Cerebellar nuclear complex (tissue), 1 donor: ENCODE data around the gene CD226.
"Not testable (repeated sequence)": the region's sequence is repeated elsewhere in the genome, so short reads cannot be mapped to it uniquely, and the experiment has no call there.

Source experiments
- DNase-seq, 2 experiments: peaks; one replicate each; lab custom pipeline; 2025; lab: John Stamatoyannopoulos, UW

CD226 gene

GRCh38 chr18:69956665-69957620 lies 9.3 kb upstream of the CD226 start:
- no peak for DNase-seq

- no peak for DNase-seq
These were observed 8.4 kb upstream of the CD226 start for GRCh38 chr18:69956057-69956456.

- no peak for DNase-seq
These were observed 7.2 kb upstream of the CD226 start for GRCh38 chr18:69954719-69955480.

- no peak for DNase-seq
These were observed 5.5 kb upstream of the CD226 start for GRCh38 chr18:69953191-69953590.

GRCh38 chr18:69951182-69951581 lies 3.5 kb upstream of the CD226 start:
- DNase-seq = no peak

GRCh38 chr18:69949538-69949936 lies 1.9 kb upstream of the CD226 start:
- no peak for DNase-seq

GRCh38 chr18:69948919-69949537 lies 1.4 kb upstream of the CD226 start:
- DNase-seq = no peak

GRCh38 chr18:69948256-69948655 lies 583 bp upstream of the CD226 start:
- DNase-seq = no peak

- DNase-seq = no peak
These were observed 991 bp downstream of the CD226 start for GRCh38 chr18:69946608-69947155.

GRCh38 chr18:69945220-69946114 lies 2.2 kb downstream of the CD226 start:
- no peak for DNase-seq

- DNase-seq = no peak
These were observed 3.2 kb downstream of the CD226 start for GRCh38 chr18:69944436-69944835.

- DNase-seq = no peak
These were observed 4.7 kb downstream of the CD226 start for GRCh38 chr18:69943021-69943420.

GRCh38 chr18:69941183-69941582 lies 6.5 kb downstream of the CD226 start:
- no peak for DNase-seq

GRCh38 chr18:69939812-69940211 lies 7.9 kb downstream of the CD226 start:
- not testable (repeated sequence) for DNase-seq

- no peak for DNase-seq
These were observed 11.5 kb downstream of the CD226 start for GRCh38 chr18:69936191-69936558.

- no peak for DNase-seq
These were observed 12.1 kb downstream of the CD226 start for GRCh38 chr18:69935319-69936190.

- no peak for DNase-seq
These were observed 12.9 kb downstream of the CD226 start for GRCh38 chr18:69934601-69935265.

- DNase-seq = no peak
These were observed 18.5 kb downstream of the CD226 start for GRCh38 chr18:69929041-69929774.

- DNase-seq = no peak
These were observed 31.3 kb downstream of the CD226 start for GRCh38 chr18:69916412-69916811.
